K562 (cell line): ENCODE measurements around the gene DDAH2. TPM values are rescaled to one million over a fixed set of nuclear protein-coding genes. Genes with fewer than 3 reads are reported as not detected.

Experiments used
- BRD4 ChIP-seq: fragments of 200-600 bp; sonication (generic); IDR thresholded peaks from 2 replicates; pipeline ENCODE4 v1.6.1; 2017; ENCODE audit warnings: inconsistent platforms
- ELK1 ChIP-seq: sonication (generic); formaldehyde crosslinking; IDR thresholded peaks from 2 replicates; pipeline ENCODE4 v1.8.1; 2022; ENCODE audit warnings: missing genetic modification reagents
- FUS ChIP-seq: fragments of 200-400 bp; formaldehyde crosslinking; optimal IDR thresholded peaks from 2 replicates; pipeline ENCODE3; 2017; ENCODE audit warnings: low read depth, low read length
- GATA2 ChIP-seq: sonication (generic); formaldehyde crosslinking; IDR thresholded peaks from 2 replicates; pipeline ENCODE4 v1.4.0; 2020; ENCODE audit warnings: mild to moderate bottlenecking, missing genetic modification reagents
- GTF2E2 ChIP-seq: fragments of 200-800 bp; sonication (Bioruptor generic); IDR thresholded peaks from 2 replicates; pipeline ENCODE4 v1.6.1; 2016; ENCODE audit warnings: missing genetic modification characterization, missing compliant biosample characterization
- HNRNPL ChIP-seq: fragments of 200-400 bp; formaldehyde crosslinking; IDR thresholded peaks from 2 replicates; pipeline ENCODE4 v1.6.1; 2017; ENCODE audit warnings: low read depth, mild to moderate bottlenecking, low read length
- L3MBTL2 ChIP-seq: fragments of 450-650 bp; IDR thresholded peaks from 2 replicates; pipeline ENCODE4 v1.6.1; 2016; ENCODE audit warnings: mild to moderate bottlenecking, moderate library complexity
- NFIX ChIP-seq: fragments of 250-450 bp; sonication (Bioruptor Pico); IDR thresholded peaks from 2 replicates; pipeline ENCODE4 v1.4.0; 2020; ENCODE audit warnings: low read depth, mild to moderate bottlenecking, moderate library complexity
- ZC3H11A ChIP-seq: IDR thresholded peaks from 2 replicates; pipeline ENCODE4 v1.6.1; 2012; ENCODE audit warnings: low read depth, low read length, improper control_type of control experiment
- ZNF121 ChIP-seq: sonication (generic); formaldehyde crosslinking; conservative IDR thresholded peaks from 2 replicates; pipeline ENCODE4 v1.8.0; 2022; ENCODE audit warnings: missing genetic modification reagents
- ZNF41 ChIP-seq: fragments of 250-450 bp; sonication (Bioruptor Pico); conservative IDR thresholded peaks from 2 replicates; pipeline ENCODE4 v1.4.0; 2020; ENCODE audit warnings: mild to moderate bottlenecking
- ZNF583 ChIP-seq: fragments of 250-450 bp; sonication (Bioruptor Pico); IDR thresholded peaks from 2 replicates; pipeline ENCODE4 v1.4.0; 2020
- ZNF699 ChIP-seq: fragments of 250-450 bp; sonication (Bioruptor Pico); IDR thresholded peaks from 2 replicates; pipeline ENCODE4 v1.8.0; 2021; ENCODE audit warnings: mild to moderate bottlenecking, moderate library complexity; ENCODE audit not compliant: insufficient replicate concordance
- ZNF707 ChIP-seq: fragments of 250-450 bp; sonication (Bioruptor Pico); conservative IDR thresholded peaks from 2 replicates; pipeline ENCODE4 v1.8.0; 2022; ENCODE audit warnings: inconsistent platforms, mild to moderate bottlenecking, moderate library complexity
- polyA plus RNA-seq, 8 experiments: library from polyadenylated mRNA; depleted of rRNA in 4 of 8; stranded (reverse) in 5 of 8; unstranded in 3 of 8; fragments of >200 nt; fragmentation: Nextera tagmentation in 2 of 8; fragmentation: Illumina TruSeq in 1 of 8; extraction: Ambion mirVana in 2 of 8; extraction: Trizol in 1 of 8; gene quantifications; 2 replicates each; pipeline versions ENCODE4 v1.2.1 to v1.2.3, GENCODE V29; 2011 to 2014; ENCODE audit warnings: inconsistent platforms in 1 of 8, missing spikeins in 1 of 8
- total RNA-seq, 7 experiments: library from RNA; depleted of rRNA in 6 of 7; stranded (reverse); fragments of >200 nt in 6 of 7; fragmentation: Illumina TruSeq in 2 of 7; extraction: Trizol in 2 of 7; gene quantifications; 2 replicates each; pipeline versions ENCODE4 v1.2.1 to v1.2.3, GENCODE V29; 2011 to 2021; ENCODE audit warnings: low replicate concordance in 1 of 7
- TF ChIP-seq, protein P1 (sequence below): fragments of 250-450 bp; sonication (Bioruptor Pico); IDR thresholded peaks from 2 replicates; pipeline ENCODE4 v1.4.0; 2020
- TF ChIP-seq, protein P2 (sequence below): conservative IDR thresholded peaks from 2 replicates; pipeline ENCODE4 v1.6.1; 2011; ENCODE audit warnings: low read depth, mild to moderate bottlenecking, low read length; ENCODE audit not compliant: control insufficient read depth

The DDAH2 gene
- total and polyA plus RNA-seq, 9 of the 15 experiments (the other 6 are each of a cell fraction or from before 2014, with no cell fraction given), result 1.8 to 45.4 (median 21.4) TPM

GRCh38 chr6:31727034-31727716 is 1.9 kb downstream of the DDAH2 start (continued):
- TF ChIP-seq HNRNPL (no peak), ZNF707 (CRISPR knock-in tag) (no peak), BRD4 (no peak), ZNF583 (no peak; the same call in 1 of the 2 replicates), ZNF121 (CRISPR knock-in tag) (no peak), FUS (no peak), ELK1 (no peak), GTF2E2 (tag) (no peak), GATA2 (CRISPR knock-in tag) (no peak), ZNF41 (CRISPR knock-in tag) (no peak), ZNF699 (CRISPR knock-in tag) (no peak), NFIX (CRISPR knock-in tag) (no peak), L3MBTL2 (no peak), ZC3H11A (no peak)
- TF ChIP-seq, protein P1, sequence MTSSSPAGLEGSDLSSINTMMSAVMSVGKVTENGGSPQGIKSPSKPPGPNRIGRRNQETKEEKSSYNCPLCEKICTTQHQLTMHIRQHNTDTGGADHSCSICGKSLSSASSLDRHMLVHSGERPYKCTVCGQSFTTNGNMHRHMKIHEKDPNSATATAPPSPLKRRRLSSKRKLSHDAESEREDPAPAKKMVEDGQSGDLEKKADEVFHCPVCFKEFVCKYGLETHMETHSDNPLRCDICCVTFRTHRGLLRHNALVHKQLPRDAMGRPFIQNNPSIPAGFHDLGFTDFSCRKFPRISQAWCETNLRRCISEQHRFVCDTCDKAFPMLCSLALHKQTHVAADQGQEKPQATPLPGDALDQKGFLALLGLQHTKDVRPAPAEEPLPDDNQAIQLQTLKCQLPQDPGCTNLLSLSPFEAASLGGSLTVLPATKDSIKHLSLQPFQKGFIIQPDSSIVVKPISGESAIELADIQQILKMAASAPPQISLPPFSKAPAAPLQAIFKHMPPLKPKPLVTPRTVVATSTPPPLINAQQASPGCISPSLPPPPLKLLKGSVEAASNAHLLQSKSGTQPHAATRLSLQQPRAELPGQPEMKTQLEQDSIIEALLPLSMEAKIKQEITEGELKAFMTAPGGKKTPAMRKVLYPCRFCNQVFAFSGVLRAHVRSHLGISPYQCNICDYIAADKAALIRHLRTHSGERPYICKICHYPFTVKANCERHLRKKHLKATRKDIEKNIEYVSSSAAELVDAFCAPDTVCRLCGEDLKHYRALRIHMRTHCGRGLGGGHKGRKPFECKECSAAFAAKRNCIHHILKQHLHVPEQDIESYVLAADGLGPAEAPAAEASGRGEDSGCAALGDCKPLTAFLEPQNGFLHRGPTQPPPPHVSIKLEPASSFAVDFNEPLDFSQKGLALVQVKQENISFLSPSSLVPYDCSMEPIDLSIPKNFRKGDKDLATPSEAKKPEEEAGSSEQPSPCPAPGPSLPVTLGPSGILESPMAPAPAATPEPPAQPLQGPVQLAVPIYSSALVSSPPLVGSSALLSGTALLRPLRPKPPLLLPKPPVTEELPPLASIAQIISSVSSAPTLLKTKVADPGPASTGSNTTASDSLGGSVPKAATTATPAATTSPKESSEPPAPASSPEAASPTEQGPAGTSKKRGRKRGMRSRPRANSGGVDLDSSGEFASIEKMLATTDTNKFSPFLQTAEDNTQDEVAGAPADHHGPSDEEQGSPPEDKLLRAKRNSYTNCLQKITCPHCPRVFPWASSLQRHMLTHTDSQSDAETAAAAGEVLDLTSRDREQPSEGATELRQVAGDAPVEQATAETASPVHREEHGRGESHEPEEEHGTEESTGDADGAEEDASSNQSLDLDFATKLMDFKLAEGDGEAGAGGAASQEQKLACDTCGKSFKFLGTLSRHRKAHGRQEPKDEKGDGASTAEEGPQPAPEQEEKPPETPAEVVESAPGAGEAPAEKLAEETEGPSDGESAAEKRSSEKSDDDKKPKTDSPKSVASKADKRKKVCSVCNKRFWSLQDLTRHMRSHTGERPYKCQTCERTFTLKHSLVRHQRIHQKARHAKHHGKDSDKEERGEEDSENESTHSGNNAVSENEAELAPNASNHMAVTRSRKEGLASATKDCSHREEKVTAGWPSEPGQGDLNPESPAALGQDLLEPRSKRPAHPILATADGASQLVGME (CRISPR knock-in tag), result no peak; the same call in 1 of the 2 replicates
- TF ChIP-seq, protein P2, sequence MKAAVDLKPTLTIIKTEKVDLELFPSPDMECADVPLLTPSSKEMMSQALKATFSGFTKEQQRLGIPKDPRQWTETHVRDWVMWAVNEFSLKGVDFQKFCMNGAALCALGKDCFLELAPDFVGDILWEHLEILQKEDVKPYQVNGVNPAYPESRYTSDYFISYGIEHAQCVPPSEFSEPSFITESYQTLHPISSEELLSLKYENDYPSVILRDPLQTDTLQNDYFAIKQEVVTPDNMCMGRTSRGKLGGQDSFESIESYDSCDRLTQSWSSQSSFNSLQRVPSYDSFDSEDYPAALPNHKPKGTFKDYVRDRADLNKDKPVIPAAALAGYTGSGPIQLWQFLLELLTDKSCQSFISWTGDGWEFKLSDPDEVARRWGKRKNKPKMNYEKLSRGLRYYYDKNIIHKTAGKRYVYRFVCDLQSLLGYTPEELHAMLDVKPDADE, result no peak
